ACHN (cell line): ENCODE results near the gene XCL1.
"Not testable (repeated sequence)": the region's sequence is repeated elsewhere in the genome, so short reads cannot be mapped to it uniquely, and the experiment has no call there.

ENCODE experiments used
- DNase-seq: peaks from one replicate; pipeline ENCODE4 v3.0.0-alpha.2; 2015
- in situ Hi-C: cut with HindIII; loops from 2 replicates; pipeline ENCODE4 v1.10.0; 2017; ENCODE audit warnings: low sequenced_read_pairs, low pct_ligation_motif_present, low pct_unique_long_range_greater_than_20kb

Gene XCL1, protein sequence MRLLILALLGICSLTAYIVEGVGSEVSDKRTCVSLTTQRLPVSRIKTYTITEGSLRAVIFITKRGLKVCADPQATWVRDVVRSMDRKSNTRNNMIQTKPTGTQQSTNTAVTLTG

DNA sequence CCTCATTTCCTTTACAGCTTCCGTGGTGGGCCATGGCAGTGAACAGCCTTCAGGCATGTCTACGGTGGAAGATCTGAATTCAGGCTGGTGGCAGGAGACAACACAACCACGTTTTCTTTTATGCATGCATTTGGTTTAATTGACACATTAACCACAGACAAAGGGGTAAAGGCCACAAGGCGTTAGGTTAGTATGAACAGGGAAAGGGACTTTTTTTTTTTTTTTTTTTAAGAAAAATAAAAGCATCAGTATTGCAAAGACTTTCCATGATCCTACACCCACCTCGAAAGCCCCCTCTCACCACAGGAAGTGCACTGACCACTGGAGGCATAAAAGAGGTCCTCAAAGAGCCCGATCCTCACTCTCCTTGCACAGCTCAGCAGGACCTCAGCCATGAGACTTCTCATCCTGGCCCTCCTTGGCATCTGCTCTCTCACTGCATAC, at the start of gene XCL1:
XCL1 (plus strand) TSS at position 361 of the 444 bp plus-strand sequence; CDS start at position 394, 33 bp downstream.
- in situ Hi-C loops, DNase-seq: not testable (repeated sequence)

DNA sequence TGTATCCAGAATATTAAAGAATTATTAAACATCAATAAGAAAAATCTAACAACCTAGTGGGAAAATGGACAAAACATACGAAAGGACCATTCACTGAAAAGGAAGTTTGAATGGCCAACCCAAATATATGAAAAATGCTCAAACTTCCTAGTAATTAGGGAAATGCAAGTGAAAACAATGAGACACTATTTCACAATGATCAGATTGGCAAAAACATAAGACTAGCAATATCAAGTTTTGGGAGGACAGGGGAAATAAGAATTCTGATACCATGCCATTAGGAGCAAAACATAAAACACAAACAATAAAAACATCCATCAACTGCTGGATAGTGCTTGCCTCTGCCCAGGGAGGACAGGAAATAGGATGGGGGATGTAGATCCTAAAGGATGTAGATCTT, 46.9 kb upstream of the XCL1 start:
- in situ Hi-C loops = no loop called here
- no peak for DNase-seq

DNA sequence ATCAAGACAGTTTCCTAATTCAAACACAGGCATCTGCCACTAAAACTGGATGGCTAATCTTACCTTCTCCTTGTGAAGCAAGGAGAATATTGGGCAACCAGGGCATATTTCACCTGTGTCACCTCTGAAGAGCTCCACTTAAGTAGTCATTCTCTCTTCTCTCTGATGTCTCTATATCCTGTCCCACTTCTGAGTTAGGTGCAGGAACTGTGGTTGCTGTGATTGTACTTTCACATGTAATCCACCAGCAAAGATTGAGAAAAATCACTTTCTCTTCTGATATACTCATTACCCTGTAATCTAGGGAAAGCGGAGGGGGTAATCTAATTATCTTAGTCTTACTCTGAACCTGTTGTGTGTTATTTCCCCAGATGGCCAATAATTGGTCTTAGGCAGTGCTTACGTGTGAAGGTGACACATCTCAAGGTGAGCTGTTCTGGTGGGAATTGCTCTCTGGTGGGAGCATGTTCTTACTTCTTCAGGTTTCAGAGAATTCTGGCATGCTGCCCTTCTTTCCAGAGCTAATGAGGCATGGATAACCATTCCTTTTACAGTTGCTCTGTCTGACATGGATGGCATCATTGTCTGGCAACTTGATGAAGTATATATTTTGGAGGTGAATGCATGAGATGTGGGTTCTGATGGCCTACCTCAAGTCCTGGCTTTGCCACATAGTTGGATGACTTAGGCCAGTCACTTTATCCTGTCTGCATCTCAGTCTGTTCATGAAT, 44.6 kb upstream of the XCL1 start:
- no peak for DNase-seq
- in situ Hi-C loops = no loop called here

DNA sequence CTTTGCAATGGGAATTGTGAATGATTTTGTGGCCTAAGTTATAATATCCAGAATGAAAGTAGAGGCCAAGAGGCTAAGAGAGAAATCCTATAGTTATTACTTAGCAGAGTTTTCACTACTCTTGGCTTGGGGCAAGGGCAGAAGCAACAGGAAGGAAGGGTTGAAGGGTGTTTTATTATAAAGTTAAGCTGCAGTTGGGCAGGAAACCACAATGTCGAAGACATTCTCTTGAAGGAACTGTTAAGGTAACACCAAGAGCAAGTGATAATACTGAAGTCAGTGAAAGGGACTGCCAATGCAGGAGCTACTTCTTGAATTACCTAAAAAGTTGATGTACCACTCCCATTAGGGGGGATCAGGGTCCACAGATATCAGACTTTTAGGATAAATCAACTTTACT, 40.9 kb upstream of the XCL1 start:
- in situ Hi-C loops = no loop called here
- DNase-seq = no peak

DNA sequence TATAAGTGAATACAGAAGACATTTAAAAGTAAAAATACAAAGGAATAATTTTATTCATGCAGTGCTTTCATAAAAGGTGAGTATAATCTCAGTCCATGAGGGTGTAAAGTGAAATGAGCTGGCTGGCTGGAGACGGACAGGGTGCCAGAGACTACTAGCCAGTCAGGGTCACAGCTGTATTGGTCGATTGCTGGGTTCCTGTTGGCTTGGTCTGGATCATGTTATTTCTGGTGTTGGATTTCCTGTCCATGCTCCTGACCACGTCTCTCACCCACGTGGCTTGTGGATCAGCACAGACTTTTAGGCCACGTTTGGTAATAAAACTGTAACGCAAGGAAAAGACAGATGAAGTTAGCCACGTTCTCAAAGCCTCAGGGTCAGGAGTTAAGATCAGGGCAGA, 35.6 kb upstream of the XCL1 start:
- in situ Hi-C loops = not testable (repeated sequence)

DNA sequence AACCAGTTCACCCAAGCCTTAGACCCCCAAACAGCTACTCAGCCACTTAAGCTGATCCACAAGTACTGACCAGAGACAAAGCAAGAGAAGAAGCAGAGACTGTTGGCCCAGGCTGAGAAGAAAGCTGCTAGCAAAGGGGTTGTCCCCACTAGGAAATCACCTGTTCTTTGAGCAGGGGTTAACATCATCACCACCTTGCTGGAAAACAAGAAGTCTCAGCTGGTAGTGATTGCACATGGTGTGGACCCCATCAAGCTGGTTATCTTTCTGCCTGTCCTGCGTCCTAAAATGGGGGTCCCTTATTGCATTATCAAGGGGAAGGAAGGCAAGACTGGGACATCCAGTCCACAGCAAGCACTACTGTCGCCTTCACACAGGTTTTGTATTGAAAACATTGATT, 33.4 kb upstream of the XCL1 start:
- in situ Hi-C loops, DNase-seq: not testable (repeated sequence)

More for the DNA sequence above, 35.6 kb upstream of the XCL1 start:
- not testable (repeated sequence) for DNase-seq

DNA sequence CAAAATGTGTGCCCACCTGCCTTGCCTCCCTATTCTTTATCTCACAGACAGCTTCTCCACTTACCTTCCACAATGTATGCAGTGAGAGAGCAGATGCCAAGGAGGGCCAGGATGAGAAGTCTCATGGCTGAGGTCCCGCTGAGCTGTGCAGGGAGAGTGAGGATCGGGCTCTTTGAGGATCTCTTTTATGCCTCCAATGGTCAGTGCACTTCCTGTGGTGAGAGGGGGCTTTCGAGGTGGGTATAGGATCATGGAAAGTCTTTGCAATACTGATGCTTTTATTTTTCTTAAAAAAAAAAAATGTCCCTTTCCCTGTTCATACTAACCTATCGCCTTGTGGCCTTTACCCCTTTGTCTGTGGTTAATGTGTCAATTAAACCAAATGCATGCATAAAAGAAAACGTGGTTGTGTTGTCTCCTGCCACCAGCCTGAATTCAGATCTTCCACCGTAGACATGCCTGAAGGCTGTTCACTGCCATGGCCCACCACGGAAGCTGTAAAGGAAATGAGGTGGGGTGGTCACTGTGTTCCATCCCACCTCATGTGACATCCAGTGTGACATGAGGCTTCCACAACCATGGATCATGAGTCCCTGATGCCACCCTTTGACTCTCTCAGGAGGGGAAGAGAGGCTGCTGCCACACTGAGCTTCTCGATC, 32.4 kb upstream of the XCL1 start, which contains the start of gene XCL2:
XCL2 (minus strand) TSS at position 158 of the 659 bp plus-strand sequence; CDS start at position 125, 33 bp downstream.
- in situ Hi-C loops, DNase-seq: not testable (repeated sequence)

DNA sequence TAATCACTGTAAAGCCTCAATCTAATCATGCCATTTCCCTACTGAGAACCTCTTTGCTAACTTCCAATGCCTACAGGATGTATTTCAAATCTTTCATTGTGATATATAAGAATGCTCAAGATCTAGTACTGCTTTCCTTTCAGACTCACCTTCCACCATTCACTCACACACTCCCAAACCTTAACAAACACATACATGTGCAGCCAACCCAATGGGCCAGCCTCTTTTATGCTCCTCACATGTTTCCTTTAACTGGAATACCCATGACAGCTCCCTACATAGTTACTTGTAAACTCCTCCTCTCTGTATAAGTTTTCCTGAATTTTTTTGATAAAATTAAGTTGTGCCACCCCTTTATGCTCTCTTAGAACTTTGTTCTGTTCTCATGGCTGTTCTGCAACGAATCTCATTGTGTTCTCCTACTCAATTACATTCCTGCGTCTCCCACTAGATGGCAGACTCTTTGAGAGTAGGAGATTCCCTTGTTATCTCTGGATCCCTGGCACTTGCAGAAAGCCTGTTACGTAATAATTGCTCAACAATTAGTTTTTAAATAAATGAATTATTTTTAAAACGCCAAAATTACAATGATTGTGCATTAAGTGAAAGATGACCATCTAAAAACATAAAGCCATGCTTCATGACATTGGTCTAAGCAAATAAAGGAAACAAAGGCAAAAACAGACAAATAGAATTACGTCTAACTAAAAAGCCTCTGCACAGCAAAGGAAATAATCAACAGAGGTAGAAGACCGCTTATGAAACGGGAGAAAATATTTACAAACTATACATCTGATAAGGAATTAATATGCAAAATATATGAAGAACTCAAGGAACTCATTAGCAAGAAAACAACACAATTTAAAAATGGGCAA, 30.5 kb upstream of the XCL1 start:
- in situ Hi-C loops = not testable (repeated sequence)
- DNase-seq = peak; percentile 19

DNA sequence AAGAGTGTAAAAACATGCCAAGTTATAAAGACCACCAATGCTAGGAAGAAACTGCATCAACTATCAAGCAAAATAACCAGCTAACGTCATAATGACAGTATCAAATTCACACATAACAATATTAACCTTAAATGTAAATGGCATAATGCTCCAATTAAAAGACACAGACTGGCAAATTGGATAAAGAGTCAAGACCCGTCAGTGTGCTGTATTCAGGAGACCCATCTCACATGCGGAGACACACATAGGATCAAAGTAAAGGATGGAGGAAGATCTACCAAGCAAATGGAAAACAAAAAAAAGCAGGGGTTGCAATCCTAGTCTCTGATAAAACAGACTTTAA, 29.9 kb upstream of the XCL1 start:
- in situ Hi-C loops, DNase-seq: not testable (repeated sequence)

DNA sequence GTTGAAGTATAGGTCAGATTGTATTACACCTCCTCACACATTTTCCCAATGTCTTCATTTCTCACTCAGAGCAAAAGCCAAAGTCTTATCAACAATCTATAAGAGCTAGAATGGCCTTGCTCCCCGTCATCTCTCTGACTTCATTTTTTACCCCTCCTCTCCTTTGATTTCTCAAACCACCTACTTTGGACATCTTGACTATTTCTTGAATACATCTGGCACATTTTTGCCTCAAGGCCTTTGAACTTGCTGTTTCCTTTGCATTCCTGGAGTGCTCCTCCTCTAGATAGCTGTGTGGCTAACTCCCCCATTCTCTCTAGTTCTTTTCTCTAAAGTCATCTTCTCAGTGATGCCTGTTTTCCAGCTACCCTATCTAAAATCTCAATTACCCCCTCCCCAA, 25.4 kb upstream of the XCL1 start:
- DNase-seq = no peak
- in situ Hi-C loops = no loop called here

DNA sequence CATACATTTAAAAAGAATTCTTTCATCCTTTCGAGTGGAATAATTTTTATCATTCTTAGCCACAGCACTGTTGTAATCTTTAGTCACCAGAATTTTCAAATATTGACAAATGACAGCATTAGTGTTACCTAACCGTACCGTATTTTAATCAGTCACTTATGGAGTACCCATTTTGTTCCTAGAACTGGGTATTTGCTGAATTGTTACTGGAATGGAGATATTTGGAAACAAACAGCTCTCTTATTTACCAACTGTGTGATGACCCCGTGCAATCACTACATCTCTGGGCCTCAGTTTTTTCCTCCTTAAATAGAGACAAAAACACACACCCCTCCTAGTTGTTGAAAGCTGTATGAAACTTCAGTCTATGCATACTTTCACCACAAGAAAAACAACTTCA, 24.7 kb upstream of the XCL1 start:
- in situ Hi-C loops = no loop called here
- DNase-seq = no peak

DNA sequence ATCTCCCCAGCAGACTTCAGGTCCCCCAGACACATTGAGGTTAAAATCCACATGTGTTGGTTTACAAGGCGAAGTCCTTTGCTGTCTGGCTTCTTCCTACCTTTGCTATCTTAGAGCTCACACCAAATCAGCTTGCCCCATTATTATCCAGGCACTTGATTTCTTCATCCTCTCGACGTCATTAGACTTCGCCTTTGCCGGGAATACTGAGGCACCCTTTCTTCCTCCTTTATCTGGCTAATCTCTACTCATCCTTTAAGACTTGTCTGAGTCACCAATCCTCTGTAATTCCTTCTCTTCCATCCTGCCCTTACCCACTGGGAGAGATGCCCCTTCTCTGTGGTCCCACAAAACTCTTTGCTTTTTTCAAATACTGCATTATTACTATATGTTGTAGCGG, 23.4 kb upstream of the XCL1 start:
- no peak for DNase-seq
- in situ Hi-C loops = no loop called here

DNA sequence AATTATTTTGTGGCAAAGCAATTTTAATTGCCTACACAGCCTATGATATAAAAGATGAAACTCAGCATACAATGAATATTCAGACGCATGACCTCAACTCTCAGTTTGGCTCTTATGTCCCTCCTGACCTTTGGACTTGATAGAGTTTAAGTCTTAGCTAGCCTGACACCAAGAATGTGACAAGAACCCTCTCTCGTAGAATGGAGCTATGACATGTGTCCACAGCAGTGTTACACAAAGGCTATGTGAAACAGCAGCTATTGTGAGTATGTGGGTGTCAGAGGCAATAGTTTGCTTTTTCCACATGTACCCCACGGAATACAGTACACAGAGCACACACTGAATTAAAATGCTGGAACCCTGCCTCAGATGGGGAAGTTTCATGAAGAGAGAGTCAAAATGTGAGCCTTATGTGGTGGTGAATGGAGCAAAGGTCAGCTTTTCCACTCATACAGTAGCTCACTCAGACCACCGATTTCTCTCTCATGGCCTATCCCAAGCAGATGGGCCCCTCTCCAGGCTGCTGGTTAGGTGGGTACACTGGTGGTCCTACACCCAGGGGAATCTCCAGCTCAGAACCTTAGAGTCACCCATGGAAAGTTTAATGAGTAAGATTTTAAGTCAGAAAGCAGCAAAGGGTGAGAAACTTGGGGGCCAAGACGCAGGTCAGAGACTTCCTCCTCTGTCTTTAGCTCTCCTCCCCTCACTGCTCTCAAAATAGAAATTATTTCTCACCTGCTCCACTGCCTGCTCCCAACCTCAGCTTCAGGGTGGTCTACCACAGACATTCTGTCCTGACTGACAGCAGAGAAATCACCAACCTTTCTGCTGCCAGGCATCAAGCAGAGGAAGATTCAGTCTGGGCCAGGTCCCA, 22.5 kb upstream of the XCL1 start:
- DNase-seq = no peak
- in situ Hi-C loops = no loop called here

DNA sequence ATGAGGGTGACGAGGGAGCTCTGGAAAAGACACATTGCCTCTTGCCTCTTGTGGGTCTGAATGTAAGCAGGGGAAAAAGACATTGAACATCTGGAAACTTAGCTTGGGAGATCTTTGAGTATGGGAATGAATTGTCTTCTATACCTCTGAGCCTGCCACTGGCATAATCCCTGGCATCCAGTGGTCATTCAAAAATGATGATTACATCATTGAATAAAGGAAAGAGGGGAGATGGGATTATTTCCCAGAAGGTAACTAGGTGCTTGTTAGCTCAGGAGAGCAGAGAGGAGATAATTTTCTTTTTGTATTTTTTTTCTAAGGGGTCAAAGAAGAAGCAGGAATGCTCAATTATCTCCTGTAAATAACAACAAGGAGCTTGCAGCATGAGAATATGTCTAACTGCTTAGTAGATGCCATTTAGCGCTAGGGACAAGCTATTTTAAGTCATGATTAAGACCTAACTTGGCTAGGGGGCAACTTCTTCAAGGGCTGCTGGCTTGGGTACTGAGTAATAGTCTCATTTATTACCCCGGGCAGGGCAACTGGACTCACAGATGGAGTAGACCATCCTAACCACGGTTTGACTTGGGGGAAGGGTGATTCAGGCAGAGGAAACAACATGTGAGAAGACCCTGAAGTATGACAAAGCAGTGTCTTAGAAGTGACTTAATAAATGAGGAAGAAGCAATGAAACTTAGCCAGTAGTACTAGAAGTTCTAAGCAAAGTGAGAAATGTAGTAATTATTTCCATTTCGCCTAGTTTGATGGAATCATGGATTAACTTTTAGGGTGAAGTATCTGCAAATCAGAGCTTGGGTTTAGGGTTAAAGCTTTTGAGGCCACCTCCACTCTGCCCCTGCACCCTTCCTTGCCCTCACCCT, 21.6 kb upstream of the XCL1 start:
- DNase-seq = no peak
- in situ Hi-C loops = no loop called here

DNA sequence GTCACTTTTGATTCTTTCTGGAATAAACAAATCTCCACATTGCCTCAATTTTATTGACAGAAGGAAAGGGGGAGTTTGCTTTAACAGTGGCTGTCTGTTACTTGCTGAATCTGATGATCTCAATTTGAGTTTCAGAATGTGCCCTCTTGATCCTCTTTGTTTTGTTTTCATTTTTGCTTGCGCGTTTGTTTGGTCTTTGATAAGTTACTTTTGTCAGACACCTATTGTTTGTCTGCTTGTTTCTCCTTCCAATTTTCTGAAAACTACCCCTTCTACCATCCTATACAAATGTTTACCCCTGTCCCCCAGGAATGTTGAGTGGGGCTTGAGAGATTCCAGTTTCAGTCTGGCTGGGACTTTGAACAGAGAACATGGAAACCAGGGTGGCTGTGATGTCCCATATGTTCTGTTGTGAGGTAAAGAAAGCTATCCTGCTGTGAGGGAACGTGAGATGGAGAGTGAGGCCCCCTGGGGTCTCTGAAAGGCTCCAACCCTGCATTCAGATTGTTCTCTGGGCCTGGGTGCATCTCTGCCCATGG, 20.8 kb upstream of the XCL1 start:
- DNase-seq = no peak
- in situ Hi-C loops = no loop called here

DNA sequence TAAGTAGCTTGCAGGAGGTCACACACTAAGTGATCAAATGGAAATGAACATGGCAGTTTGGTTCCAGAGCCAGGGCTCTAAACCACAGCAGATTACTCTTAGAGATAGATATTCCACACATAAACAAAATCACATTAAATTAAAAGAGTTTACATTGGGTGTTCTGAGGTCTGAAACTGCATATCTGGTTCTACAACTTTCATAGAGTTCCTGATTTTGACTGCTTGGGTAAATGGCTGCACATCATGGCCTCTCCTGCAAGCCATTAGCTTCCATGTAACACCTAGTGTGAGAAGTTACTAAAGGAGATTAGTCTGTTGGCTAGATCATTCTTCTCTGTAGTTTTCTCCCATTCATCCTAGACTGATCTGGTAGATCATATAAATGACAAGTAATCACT, 19.8 kb upstream of the XCL1 start:
- in situ Hi-C loops = no loop called here

DNA sequence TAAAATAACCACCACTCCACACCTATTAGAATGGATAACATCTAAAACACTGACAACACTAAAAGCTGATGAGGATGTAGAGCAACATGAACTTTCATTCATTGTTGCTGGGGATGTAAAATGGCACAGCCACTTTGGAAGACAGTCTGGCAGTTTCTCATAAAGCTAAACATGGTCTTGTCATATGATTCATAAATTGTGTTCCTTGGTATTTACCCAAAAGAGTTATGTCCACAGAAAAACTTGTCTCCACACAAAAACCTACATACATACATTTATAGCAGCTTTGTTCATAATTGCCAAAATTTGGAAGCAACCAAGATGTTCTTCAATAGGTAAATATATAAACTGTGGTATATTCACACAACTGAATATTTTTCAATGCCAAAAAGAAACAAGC, 16.0 kb upstream of the XCL1 start:
- in situ Hi-C loops = no loop called here

More for the DNA sequence above, 19.8 kb upstream of the XCL1 start:
- DNase-seq = no peak

More for the DNA sequence above, 16.0 kb upstream of the XCL1 start:
- DNase-seq = no peak
